ENCODE results near the gene MICU2.
A peak's percentile ranks its signal among the peaks of the same experiment; 100 is the strongest.
"Not testable (repeated sequence)": the region's sequence is repeated elsewhere in the genome, so short reads cannot be mapped to it uniquely, and the experiment has no call there.

MICU2 gene

GRCh38 chr13:21590665-21591456 is 13.1 kb downstream of the MICU2 start:
- DNase-seq: not testable (repeated sequence)

DNA sequence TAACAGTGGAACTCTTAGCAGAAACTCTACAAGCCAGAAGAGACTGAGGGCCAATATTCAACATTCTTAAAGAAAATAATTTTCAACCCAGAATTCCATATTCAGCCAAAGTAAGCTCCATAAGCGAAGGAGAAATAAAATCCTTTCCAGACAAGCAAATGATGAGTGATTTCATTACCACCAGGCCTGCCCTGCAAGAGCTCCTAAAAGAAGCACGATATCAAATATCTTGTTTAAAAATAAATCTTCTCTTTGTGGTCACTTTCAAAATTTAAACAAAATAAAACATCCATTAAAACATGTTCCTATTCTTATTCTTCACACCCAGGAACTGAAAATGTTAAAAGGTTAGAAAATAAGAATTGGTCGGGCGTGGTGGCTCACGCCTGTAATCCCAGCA is 13.7 kb downstream of the MICU2 start:
- DNase-seq: no peak

GRCh38 chr13:21589510-21589909 is 14.5 kb downstream of the MICU2 start:
- DNase-seq: not testable (repeated sequence)

DNA sequence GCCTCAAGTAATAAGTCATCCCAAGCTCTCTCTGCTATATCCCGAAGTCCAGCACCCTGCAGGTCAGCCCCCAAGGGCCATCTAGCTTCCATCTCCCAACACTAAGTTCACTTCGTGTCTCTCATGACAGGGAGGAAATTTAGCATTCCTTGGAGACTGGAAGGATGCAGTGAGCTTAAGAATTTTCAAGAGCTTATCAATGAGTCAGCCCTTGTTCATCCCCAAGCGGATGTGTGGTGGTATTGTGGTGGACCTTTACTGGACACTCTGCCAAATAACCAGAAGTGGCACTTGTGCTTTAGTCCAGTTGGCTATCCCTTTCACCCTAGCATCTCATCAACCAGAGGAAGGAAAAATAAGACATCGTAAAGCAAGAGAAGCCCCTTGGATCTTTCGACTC is 15.6 kb downstream of the MICU2 start:
- DNase-seq: not testable (repeated sequence)

DNA sequence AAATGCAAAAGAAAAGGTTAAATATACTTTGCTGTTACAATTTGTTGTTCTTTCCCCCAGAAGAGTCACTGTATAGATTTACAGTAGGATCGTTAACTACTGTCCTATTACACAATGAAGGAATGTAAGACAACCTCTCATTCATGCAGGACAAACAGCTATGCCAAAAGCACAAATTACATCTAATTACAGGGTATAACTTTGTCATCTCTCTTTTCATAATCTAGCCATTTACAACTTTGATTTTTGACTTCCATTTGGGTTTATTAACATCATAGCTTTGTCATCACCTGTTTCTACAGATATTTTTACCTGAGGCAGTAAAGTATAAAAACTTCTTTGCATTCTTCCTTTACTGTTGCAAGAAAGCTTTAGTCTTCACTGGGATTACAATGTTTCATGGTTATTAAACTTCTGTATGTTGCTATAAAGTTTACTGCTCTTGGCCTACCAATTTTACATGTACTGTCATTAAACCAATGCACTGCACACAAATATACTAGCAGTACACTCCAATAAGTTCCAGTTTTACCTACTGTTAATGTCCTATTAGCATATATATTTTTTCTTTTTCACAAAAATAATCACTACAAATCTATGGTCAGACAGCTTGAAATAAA is 18.9 kb downstream of the MICU2 start:
- no peak for DNase-seq

DNA sequence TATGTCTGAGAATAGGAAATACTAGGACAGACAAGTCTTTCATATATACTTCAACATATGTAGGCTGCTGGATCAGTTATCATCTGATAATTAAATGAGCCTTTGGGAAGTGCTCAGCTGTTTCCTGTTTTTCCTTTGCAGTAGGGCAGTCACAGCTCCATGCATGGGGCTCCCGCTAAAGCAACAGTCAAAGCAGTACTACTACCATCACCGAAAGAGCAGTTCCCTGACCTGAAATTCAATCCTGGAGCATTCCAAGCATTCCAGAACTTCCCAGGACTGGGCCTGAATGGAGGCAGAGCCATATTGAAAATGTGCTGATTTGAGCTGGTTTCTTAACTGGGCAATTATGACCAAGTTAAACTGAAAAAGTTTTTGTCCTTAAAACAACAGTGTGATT is 20.5 kb downstream of the MICU2 start:
- DNase-seq: no peak

DNA sequence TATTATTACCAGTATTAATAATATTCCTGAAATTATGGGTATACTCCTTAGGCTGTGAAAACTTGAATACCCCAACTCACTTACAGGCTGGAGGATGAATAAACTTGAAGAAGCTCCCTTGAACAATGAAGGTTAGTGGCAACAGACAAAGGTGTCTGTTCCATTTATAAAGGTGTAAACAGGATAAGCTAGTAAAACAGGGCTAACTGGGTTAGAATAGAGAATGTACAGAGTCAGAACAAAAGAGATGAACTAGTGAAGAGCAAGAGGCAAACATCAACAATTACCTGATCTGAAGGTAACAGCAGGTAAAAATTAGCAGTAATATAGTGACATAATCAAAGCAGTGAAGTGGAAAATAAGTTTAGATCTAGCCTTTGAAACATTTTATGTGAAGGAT is 23.2 kb downstream of the MICU2 start:
- DNase-seq: no peak

DNA sequence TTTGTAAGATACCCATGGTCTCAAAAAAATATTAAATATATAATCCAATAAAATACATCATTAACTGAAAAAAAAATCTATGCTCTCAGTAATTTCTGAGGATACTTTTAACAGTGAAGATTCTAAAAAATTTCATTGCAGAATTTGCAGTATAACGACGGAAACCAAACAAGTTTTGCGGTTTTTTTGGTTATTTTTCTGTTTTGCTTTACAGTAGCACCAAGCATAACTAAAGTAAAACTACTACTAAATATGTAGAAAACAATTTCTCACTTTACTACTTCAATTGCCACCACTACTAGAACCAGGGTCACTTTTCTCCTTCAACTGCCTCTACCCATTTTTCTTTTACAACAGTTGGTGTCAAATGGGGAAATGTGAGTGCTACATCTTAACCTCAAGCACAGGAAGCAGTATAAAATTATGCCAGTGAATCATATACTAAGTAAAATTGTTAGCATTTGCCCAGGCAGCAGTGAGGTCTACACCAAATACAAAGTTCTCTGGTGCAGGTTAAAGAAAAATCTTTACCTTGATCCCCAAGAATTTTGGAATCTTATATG is 24.1 kb downstream of the MICU2 start:
- DNase-seq: no peak

GRCh38 chr13:21578748-21579147 is 25.2 kb downstream of the MICU2 start:
- no peak for DNase-seq

GRCh38 chr13:21576426-21576825 is 27.5 kb downstream of the MICU2 start:
- no peak for DNase-seq

GRCh38 chr13:21573920-21574712 is 29.9 kb downstream of the MICU2 start:
- peak; percentile 6 for DNase-seq

- DNase-seq: no peak
Measured at GRCh38 chr13:21569686-21570085, 34.3 kb downstream of the MICU2 start.

GRCh38 chr13:21568854-21569253 is 35.1 kb downstream of the MICU2 start:
- DNase-seq: no peak

GRCh38 chr13:21567714-21568113 is 36.3 kb downstream of the MICU2 start:
- no peak for DNase-seq

DNA sequence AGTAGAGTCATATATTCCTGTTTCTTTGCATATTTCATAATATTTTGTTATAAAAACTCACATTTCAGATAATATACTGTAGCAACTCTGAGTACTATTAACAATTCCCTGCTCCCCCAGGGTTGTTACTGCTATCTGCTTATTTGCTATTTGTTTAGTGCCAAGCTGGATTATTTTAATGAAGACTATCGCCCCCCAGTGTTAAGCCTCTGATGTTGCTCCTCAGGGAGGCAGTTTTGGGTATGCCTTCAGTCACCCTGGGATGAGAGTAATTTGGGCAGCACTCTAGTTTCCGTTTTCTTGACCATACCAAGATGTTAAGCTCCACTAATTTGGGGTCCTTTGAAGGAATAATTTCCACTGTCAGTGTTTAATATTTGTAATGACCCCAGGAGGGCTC is 46.0 kb downstream of the MICU2 start:
- DNase-seq: no peak

GRCh38 chr13:21556051-21556450 is 47.9 kb downstream of the MICU2 start:
- DNase-seq: no peak

DNA sequence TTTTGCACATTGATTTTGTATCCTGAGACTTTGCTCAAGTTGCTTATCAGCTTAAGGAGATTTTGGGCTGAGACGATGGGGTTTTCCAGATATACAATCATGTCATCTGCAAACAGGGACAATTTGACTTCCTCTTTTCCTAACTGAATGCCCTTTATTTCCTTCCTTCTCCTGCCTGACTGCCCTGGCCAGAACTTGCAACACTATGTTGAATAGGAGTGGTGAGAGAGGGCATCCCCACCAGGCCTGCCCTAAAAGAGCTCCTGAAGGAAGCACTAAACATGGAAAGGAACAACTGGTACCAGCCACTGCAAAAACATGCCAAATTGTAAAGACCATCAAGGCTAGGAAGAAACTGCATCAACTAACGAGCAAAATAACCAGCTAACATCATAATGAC is 50.7 kb downstream of the MICU2 start:
- not testable (repeated sequence) for DNase-seq

DNA sequence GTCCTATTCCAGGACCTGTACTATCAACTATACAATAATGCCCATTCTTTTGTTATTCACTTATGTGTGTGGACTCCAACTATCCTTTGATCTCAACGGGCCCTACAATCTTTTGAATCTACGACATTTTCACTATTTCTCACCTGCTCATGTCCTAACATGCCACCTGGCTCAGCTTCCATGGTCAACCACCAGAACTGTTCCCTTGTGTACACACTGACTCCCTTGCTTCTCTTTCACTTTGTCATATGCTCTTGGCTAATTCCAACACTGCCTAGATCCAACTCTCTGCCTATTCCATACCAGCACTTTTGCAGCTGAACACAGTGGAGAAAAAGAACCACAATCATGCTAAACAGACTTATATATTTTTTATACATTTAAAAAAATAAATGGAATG is 53.1 kb downstream of the MICU2 start:
- DNase-seq: no peak

DNA sequence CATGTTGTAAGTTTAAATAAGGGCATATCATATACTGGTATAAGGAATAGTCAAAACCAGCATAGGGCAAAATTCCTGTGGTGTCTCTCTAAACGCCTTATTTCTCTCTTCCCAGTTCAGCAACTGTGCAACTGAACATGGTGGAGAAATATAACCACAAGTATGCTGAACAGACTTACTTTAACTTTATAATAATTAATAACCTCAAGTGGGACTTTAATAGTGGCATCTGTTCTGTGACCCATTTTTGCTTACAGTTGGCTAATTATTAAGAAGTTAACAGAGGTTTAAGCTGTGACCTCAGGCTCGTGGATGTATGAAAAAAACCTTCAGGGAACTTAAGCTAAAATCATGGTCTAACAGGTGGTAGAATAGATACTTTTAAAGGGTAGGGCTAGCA is 54.3 kb downstream of the MICU2 start:
- DNase-seq: no peak

DNA sequence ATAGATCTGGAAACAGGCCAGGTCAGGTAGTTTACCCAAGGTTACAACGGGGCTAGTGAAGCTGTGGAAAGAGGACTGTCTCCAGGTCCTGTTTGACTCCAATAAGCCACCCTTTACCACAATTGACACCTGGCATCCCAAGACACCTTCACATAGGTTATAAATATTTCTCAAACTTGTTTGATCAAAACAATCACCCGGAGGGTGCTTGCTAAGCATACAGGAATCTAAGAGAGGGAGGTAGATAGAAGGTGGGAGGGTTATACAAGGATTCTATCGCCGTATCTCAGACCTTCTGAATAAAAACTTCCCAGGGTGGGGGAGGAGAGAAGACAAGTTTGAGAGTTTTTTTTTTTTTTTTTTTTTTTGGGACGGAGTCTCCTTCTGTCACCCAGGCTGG is 55.4 kb downstream of the MICU2 start:
- DNase-seq: no peak

DNA sequence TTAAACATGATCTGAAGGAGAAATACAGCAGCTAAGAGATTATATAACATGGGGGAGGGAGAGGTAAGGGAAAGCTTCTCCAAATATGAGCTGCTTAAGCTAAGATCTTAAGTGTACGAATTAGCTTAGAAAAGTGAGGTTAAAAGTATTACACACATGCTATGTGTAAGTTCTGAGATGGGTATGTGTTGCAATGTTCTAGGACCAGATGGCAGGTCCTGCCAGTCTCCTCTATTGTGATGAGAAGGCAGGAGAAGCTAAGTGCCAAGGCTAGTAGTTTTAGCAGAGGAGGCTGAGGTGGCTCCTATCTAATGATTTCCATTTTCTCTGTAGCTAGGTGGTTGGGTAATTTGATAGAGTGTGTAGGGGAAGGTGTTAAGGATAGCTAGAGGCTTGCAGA is 57.6 kb downstream of the MICU2 start:
- no peak for DNase-seq

- no peak for DNase-seq
Measured at GRCh38 chr13:21544515-21544914, 59.5 kb downstream of the MICU2 start.

DNA sequence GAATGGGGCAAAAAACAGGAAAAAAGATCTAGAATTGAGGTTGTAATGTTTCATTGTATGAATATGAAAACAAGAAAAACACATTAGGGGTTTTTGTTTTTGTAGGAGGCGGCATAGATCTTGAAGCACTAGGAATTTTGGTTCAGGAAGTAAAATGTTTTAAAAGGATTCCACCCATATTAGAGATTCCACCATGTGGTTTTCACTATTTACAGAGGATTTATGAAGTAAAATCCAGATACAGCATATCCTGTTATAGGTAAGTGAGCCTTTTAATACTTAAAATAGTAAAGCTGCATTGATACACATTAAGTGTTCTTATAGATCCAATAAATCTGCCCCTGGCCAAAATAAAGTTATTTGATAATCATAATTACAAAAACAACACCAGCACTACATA is 61.4 kb downstream of the MICU2 start:
- no peak for DNase-seq

- DNase-seq: peak; percentile 60
Measured at GRCh38 chr13:21541980-21542379, 62.0 kb downstream of the MICU2 start.
